SIG-M5 (cell line): ENCODE measurements around the gene DLX2.

Experiments
- DNase-seq: peaks from one replicate; lab custom pipeline; 2025; lab: John Stamatoyannopoulos, UW

Gene DLX2

GRCh38 chr2:172094294-172095145 is 8.2 kb downstream of the DLX2 start:
- no peak for DNase-seq

- no peak for DNase-seq
These were observed 9.0 kb downstream of the DLX2 start for GRCh38 chr2:172093416-172094293.

- no peak for DNase-seq
These were observed 9.8 kb downstream of the DLX2 start for GRCh38 chr2:172092716-172093415.

GRCh38 chr2:172091761-172092566 is 10.7 kb downstream of the DLX2 start:
- DNase-seq = no peak

GRCh38 chr2:172091000-172091641 is 11.6 kb downstream of the DLX2 start:
- no peak for DNase-seq

- no peak for DNase-seq
These were observed 12.4 kb downstream of the DLX2 start for GRCh38 chr2:172090044-172090961.

GRCh38 chr2:172089633-172090032 is 13.1 kb downstream of the DLX2 start:
- DNase-seq = no peak

GRCh38 chr2:172089005-172089504 is 13.6 kb downstream of the DLX2 start:
- DNase-seq = no peak

- DNase-seq = no peak
These were observed 14.3 kb downstream of the DLX2 start for GRCh38 chr2:172088245-172089004.

GRCh38 chr2:172087780-172088244 is 14.9 kb downstream of the DLX2 start:
- DNase-seq = no peak

GRCh38 chr2:172087207-172087779 is 15.4 kb downstream of the DLX2 start:
- no peak for DNase-seq

- no peak for DNase-seq
These were observed 16.2 kb downstream of the DLX2 start for GRCh38 chr2:172086241-172087206.

- DNase-seq = no peak
These were observed 17.1 kb downstream of the DLX2 start, which contains the start of gene DLX1 for GRCh38 chr2:172085460-172086159. DLX1 (plus strand) TSS chr2:172085507; CDS start chr2:172085678, 171 bp downstream.

GRCh38 chr2:172084645-172085459 is 17.8 kb downstream of the DLX2 start:
- peak; percentile 88 for DNase-seq

- no peak for DNase-seq
These were observed 18.4 kb downstream of the DLX2 start for GRCh38 chr2:172084395-172084644.
